Measurements from ENCODE around the gene SSC5D.

SSC5D gene

DNA sequence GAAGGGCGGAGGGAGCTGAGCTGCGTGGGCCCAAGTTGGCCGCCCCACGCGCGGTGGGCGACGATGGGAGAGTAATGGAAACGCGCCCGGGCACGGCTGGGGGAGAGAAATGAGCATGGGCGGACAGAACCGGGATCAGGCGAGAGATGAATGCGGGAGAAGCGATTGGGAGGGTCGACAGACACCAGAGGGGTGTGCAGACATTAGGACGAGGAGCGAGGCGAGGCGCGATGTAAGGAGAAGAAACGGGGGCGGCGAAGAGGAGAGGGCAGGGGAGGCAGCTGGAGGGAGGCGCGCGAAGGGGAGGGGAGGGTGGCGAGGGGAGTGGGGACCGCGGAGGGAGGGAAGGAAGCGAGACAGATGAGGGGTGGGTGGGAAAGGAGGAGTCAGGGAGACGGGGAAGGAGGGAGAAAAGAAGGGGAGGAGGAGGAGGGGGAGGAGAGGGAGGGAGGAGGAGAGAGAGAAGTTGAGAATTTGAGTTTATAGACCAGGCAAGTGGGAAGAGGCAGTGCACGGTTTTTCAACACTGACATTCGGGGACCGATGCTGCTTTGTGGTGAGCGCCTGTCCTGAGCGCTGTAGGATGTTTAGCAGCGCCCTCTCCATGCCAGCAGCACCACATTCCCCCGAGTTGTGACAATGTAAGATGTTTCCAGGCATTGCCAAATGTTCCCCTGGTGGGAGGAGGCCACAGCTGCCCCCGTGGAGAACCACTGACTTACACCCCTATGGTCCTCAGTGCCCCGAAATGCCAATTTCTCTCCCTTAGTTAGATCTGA is 45.0 kb upstream of the SSC5D start, which contains the start of gene SHISA7 (continued):
- TF ChIP-seq ZNF133 (tag by site-specific recombination; IDR thresholded peaks at IDR 0.05) (no peak), ZNF16 (tag by site-specific recombination; IDR thresholded peaks at IDR 0.05; ENCODE audit: low read depth) (no peak), ZFP3 (tag by site-specific recombination; IDR thresholded peaks at IDR 0.05; ENCODE audit: low read depth) (no peak), YY2 (tag by site-specific recombination; IDR thresholded peaks at IDR 0.05) (no peak), KLF9 (tag by site-specific recombination; IDR thresholded peaks at IDR 0.05; ENCODE audit: low read depth) (no peak), ZNF416 (tag by site-specific recombination; IDR thresholded peaks at IDR 0.05) (0 out of 2 replicates have a peak, but pooled peaks have one; percentile 50), GLIS1 (tag by site-specific recombination; IDR thresholded peaks at IDR 0.05) (no peak; the same call in 1 of the 2 replicates), ZNF837 (tag by site-specific recombination; IDR thresholded peaks at IDR 0.05) (no peak), ZNF174 (tag by site-specific recombination; IDR thresholded peaks at IDR 0.05) (no peak), ZNF654 (tag by site-specific recombination; IDR thresholded peaks at IDR 0.05; ENCODE audit: low read depth) (no peak), ZNF777 (tag by site-specific recombination; IDR thresholded peaks at IDR 0.05; ENCODE audit: borderline replicate concordance) (no peak), ZNF138 (tag by site-specific recombination; IDR thresholded peaks at IDR 0.05; ENCODE audit: borderline replicate concordance) (no peak), ZFHX2 (tag by site-specific recombination; conservative IDR thresholded peaks at IDR 0.05) (peak; percentile 99), ZNF529 (tag by site-specific recombination; IDR thresholded peaks at IDR 0.05; ENCODE audit: insufficient replicate concordance) (no peak), ZNF175 (tag by site-specific recombination; IDR thresholded peaks at IDR 0.05) (no peak), KLF7 (tag by site-specific recombination; IDR thresholded peaks at IDR 0.05; ENCODE audit: borderline replicate concordance) (no peak), SP3 (tag by site-specific recombination; IDR thresholded peaks at IDR 0.05) (peak; percentile 84), ZNF596 (tag by site-specific recombination; IDR thresholded peaks at IDR 0.05) (no peak), ZFP69B (tag by site-specific recombination; IDR thresholded peaks at IDR 0.05) (no peak), ZEB2 (tag by site-specific recombination; IDR thresholded peaks at IDR 0.05) (no peak)
- TF ChIP-seq, protein P1, sequence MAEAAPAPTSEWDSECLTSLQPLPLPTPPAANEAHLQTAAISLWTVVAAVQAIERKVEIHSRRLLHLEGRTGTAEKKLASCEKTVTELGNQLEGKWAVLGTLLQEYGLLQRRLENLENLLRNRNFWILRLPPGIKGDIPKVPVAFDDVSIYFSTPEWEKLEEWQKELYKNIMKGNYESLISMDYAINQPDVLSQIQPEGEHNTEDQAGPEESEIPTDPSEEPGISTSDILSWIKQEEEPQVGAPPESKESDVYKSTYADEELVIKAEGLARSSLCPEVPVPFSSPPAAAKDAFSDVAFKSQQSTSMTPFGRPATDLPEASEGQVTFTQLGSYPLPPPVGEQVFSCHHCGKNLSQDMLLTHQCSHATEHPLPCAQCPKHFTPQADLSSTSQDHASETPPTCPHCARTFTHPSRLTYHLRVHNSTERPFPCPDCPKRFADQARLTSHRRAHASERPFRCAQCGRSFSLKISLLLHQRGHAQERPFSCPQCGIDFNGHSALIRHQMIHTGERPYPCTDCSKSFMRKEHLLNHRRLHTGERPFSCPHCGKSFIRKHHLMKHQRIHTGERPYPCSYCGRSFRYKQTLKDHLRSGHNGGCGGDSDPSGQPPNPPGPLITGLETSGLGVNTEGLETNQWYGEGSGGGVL (tag by site-specific recombination; IDR thresholded peaks at IDR 0.05): peak; percentile 91
- TF ChIP-seq, protein P2, sequence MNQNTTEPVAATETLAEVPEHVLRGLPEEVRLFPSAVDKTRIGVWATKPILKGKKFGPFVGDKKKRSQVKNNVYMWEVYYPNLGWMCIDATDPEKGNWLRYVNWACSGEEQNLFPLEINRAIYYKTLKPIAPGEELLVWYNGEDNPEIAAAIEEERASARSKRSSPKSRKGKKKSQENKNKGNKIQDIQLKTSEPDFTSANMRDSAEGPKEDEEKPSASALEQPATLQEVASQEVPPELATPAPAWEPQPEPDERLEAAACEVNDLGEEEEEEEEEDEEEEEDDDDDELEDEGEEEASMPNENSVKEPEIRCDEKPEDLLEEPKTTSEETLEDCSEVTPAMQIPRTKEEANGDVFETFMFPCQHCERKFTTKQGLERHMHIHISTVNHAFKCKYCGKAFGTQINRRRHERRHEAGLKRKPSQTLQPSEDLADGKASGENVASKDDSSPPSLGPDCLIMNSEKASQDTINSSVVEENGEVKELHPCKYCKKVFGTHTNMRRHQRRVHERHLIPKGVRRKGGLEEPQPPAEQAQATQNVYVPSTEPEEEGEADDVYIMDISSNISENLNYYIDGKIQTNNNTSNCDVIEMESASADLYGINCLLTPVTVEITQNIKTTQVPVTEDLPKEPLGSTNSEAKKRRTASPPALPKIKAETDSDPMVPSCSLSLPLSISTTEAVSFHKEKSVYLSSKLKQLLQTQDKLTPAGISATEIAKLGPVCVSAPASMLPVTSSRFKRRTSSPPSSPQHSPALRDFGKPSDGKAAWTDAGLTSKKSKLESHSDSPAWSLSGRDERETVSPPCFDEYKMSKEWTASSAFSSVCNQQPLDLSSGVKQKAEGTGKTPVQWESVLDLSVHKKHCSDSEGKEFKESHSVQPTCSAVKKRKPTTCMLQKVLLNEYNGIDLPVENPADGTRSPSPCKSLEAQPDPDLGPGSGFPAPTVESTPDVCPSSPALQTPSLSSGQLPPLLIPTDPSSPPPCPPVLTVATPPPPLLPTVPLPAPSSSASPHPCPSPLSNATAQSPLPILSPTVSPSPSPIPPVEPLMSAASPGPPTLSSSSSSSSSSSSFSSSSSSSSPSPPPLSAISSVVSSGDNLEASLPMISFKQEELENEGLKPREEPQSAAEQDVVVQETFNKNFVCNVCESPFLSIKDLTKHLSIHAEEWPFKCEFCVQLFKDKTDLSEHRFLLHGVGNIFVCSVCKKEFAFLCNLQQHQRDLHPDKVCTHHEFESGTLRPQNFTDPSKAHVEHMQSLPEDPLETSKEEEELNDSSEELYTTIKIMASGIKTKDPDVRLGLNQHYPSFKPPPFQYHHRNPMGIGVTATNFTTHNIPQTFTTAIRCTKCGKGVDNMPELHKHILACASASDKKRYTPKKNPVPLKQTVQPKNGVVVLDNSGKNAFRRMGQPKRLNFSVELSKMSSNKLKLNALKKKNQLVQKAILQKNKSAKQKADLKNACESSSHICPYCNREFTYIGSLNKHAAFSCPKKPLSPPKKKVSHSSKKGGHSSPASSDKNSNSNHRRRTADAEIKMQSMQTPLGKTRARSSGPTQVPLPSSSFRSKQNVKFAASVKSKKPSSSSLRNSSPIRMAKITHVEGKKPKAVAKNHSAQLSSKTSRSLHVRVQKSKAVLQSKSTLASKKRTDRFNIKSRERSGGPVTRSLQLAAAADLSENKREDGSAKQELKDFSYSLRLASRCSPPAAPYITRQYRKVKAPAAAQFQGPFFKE (tag by site-specific recombination; IDR thresholded peaks at IDR 0.05; ENCODE audit: borderline replicate concordance): no peak
- TF ChIP-seq, protein P3, sequence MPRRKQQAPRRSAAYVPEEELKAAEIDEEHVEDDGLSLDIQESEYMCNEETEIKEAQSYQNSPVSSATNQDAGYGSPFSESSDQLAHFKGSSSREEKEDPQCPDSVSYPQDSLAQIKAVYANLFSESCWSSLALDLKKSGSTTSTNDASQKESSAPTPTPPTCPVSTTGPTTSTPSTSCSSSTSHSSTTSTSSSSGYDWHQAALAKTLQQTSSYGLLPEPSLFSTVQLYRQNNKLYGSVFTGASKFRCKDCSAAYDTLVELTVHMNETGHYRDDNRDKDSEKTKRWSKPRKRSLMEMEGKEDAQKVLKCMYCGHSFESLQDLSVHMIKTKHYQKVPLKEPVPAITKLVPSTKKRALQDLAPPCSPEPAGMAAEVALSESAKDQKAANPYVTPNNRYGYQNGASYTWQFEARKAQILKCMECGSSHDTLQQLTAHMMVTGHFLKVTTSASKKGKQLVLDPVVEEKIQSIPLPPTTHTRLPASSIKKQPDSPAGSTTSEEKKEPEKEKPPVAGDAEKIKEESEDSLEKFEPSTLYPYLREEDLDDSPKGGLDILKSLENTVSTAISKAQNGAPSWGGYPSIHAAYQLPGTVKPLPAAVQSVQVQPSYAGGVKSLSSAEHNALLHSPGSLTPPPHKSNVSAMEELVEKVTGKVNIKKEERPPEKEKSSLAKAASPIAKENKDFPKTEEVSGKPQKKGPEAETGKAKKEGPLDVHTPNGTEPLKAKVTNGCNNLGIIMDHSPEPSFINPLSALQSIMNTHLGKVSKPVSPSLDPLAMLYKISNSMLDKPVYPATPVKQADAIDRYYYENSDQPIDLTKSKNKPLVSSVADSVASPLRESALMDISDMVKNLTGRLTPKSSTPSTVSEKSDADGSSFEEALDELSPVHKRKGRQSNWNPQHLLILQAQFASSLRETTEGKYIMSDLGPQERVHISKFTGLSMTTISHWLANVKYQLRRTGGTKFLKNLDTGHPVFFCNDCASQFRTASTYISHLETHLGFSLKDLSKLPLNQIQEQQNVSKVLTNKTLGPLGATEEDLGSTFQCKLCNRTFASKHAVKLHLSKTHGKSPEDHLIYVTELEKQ (tag by site-specific recombination; IDR thresholded peaks at IDR 0.05; ENCODE audit: borderline replicate concordance): no peak
- TF ChIP-seq, protein P4, sequence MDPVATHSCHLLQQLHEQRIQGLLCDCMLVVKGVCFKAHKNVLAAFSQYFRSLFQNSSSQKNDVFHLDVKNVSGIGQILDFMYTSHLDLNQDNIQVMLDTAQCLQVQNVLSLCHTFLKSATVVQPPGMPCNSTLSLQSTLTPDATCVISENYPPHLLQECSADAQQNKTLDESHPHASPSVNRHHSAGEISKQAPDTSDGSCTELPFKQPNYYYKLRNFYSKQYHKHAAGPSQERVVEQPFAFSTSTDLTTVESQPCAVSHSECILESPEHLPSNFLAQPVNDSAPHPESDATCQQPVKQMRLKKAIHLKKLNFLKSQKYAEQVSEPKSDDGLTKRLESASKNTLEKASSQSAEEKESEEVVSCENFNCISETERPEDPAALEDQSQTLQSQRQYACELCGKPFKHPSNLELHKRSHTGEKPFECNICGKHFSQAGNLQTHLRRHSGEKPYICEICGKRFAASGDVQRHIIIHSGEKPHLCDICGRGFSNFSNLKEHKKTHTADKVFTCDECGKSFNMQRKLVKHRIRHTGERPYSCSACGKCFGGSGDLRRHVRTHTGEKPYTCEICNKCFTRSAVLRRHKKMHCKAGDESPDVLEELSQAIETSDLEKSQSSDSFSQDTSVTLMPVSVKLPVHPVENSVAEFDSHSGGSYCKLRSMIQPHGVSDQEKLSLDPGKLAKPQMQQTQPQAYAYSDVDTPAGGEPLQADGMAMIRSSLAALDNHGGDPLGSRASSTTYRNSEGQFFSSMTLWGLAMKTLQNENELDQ (tag by site-specific recombination; IDR thresholded peaks at IDR 0.05; ENCODE audit: low read depth): no peak
- TF ChIP-seq, protein P5, sequence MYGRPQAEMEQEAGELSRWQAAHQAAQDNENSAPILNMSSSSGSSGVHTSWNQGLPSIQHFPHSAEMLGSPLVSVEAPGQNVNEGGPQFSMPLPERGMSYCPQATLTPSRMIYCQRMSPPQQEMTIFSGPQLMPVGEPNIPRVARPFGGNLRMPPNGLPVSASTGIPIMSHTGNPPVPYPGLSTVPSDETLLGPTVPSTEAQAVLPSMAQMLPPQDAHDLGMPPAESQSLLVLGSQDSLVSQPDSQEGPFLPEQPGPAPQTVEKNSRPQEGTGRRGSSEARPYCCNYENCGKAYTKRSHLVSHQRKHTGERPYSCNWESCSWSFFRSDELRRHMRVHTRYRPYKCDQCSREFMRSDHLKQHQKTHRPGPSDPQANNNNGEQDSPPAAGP (tag by site-specific recombination; IDR thresholded peaks at IDR 0.05): peak; percentile 86
